Endodermal cell (in vitro differentiated cells): ENCODE measurements around the gene SLC8B1. TPM values are rescaled to one million over a fixed set of nuclear protein-coding genes. Genes with fewer than 3 reads are reported as not detected.

ENCODE experiments used
- DNase-seq: peaks from one replicate; pipeline ENCODE4 v3.0.0-alpha.2; 2017
- H3K27ac ChIP-seq: 2 replicates; pipeline ENCODE4 v1.5.1; 2013; ENCODE audit warnings: mild to moderate bottlenecking, low read depth, low read length, moderate library complexity
- H3K27me3 ChIP-seq: 2 replicates; pipeline ENCODE4 v1.6.1; 2013; ENCODE audit warnings: mild to moderate bottlenecking, low read length, moderate library complexity; ENCODE audit not compliant: insufficient read depth, control insufficient read depth, poor library complexity, severe bottlenecking
- H3K36me3 ChIP-seq: 2 replicates; pipeline ENCODE4 v1.7.0; 2013; ENCODE audit warnings: mild to moderate bottlenecking, low read length, moderate library complexity; ENCODE audit not compliant: control insufficient read depth, insufficient read depth
- H3K4me1 ChIP-seq: one replicate; pipeline ENCODE4 v1.7.0; 2013; ENCODE audit warnings: low read length; ENCODE audit not compliant: control insufficient read depth, insufficient read depth
- H3K4me3 ChIP-seq: 2 replicates; pipeline ENCODE4 v1.5.1; 2013; ENCODE audit warnings: mild to moderate bottlenecking, low read length, moderate library complexity
- H3K9ac ChIP-seq: 2 replicates; pipeline ENCODE4 v1.6.1; 2013; ENCODE audit warnings: mild to moderate bottlenecking, low read length, moderate library complexity; ENCODE audit not compliant: poor library complexity, severe bottlenecking; ENCODE audit errors: extremely low read depth
- H3K9me3 ChIP-seq: 2 replicates; pipeline ENCODE4 v1.6.1; 2013; ENCODE audit warnings: mild to moderate bottlenecking, low read length, moderate library complexity; ENCODE audit not compliant: control insufficient read depth
- H3K27ac Mint-ChIP-seq: 2 replicates; pipeline ENCODE4 v1.8.0; 2020; ENCODE audit warnings: mixed read lengths
- H3K27me3 Mint-ChIP-seq: 2 replicates; pipeline ENCODE4 v1.8.0; 2021; ENCODE audit warnings: mild to moderate bottlenecking, mixed read lengths; ENCODE audit not compliant: insufficient read depth
- H3K36me3 Mint-ChIP-seq: 2 replicates; pipeline ENCODE4 v1.8.0; 2020; ENCODE audit warnings: low read depth, mixed read lengths
- H3K4me1 Mint-ChIP-seq: 2 replicates; pipeline ENCODE4 v1.8.0; 2020; ENCODE audit warnings: mixed read lengths
- H3K4me3 Mint-ChIP-seq: 2 replicates; pipeline ENCODE4 v1.8.0; 2020; ENCODE audit warnings: mild to moderate bottlenecking, moderate library complexity, mixed read lengths
- H3K9me3 Mint-ChIP-seq: 2 replicates; pipeline ENCODE4 v1.8.0; 2020; ENCODE audit warnings: mild to moderate bottlenecking, mixed read lengths
- CTCF ChIP-seq: fragments of 200-600 bp; sonication (generic); conservative IDR thresholded peaks from 2 replicates; pipeline ENCODE4 v1.5.0; 2021; ENCODE audit warnings: antibody characterized with exemption, mild to moderate bottlenecking
- WGBS, 2 experiments: methylation state at CpG; one replicate each; pipeline versions ENCODE4 v1.1.5 to v1.1.7; 2013; ENCODE audit warnings: missing lambda C conversion rate in 2 of 2, mixed read lengths in 1 of 2; ENCODE audit not compliant: insufficient coverage in 1 of 2, insufficient read length in 1 of 2; 5-methylcytosine and 5-hydroxymethylcytosine counted together
- total RNA-seq, 2 donors: library from RNA; stranded (reverse); fragmentation: NEBNext Ultra II Directional in 1 of 2; extraction: Animal tissue kit (Norgen Biotek cat#: 25700) in 1 of 2; gene quantifications; 2 replicates in 1 of 2; 3 replicates in 1 of 2; pipeline ENCODE4 v1.2.1, GENCODE V29; 2021

SLC8B1 gene
- total RNA-seq, 2 donors from 2014 or later = 6.9 to 9.1 TPM

GRCh38 chr12:113302466-113302865 lies 32.4 kb downstream of the SLC8B1 start:
- Mint-ChIP-seq H3K4me3 (no peak overlapping the region), H3K27ac (no peak overlapping the region), H3K36me3 (no peaks in the 10 kb centered on the region), H3K9me3 (no peaks in the 10 kb centered on the region), H3K27me3 (no peaks in the 10 kb centered on the region), H3K4me1 (peaks cover 17% of the 10 kb centered on the region)
- Histone ChIP-seq H3K4me3 (no peak overlapping the region), H3K27me3 (no peaks in the 10 kb centered on the region), H3K4me1 (peaks cover 9% of the 10 kb centered on the region), H3K27ac (no peak overlapping the region), H3K9me3 (no peaks in the 10 kb centered on the region), H3K9ac (no peak overlapping the region), H3K36me3 (no peaks in the 10 kb centered on the region)
- WGBS, 2 experiments = 92 to 95% methylated on average over 6 to 8 of the region's 8 CpGs
- no peak for TF ChIP-seq CTCF
- DNase-seq = no peak

- no peaks in the 10 kb centered on the region for H3K36me3 Mint-ChIP-seq
- no peak for DNase-seq
- Histone ChIP-seq H3K27ac (no peak overlapping the region), H3K9me3 (no peaks in the 10 kb centered on the region), H3K27me3 (no peaks in the 10 kb centered on the region), H3K4me3 (no peak overlapping the region), H3K36me3 (no peaks in the 10 kb centered on the region), H3K9ac (no peak overlapping the region), H3K4me1 (peaks cover 9% of the 10 kb centered on the region)
- H3K27me3 Mint-ChIP-seq = no peaks in the 10 kb centered on the region
- whole genome bisulfite sequencing, 2 experiments = 84 to 88% methylated on average over 3 to 6 of the region's 6 CpGs
- no peaks in the 10 kb centered on the region for H3K9me3 Mint-ChIP-seq
- no peak overlapping the region for H3K4me3 Mint-ChIP-seq
- H3K4me1 Mint-ChIP-seq = peaks cover 17% of the 10 kb centered on the region
- no peak for TF ChIP-seq CTCF
- H3K27ac Mint-ChIP-seq = no peak overlapping the region
Observed at GRCh38 chr12:113301811-113302210, 33.1 kb downstream of the SLC8B1 start.

GRCh38 chr12:113299619-113300237 lies 35.2 kb downstream of the SLC8B1 start:
- H3K4me3 ChIP-seq = no peak overlapping the region
- peak overlapping the region; percentile 44 for H3K27ac ChIP-seq
- Mint-ChIP-seq H3K4me3 (no peak overlapping the region), H3K9me3 (no peaks in the 10 kb centered on the region), H3K27me3 (no peaks in the 10 kb centered on the region), H3K4me1 (peaks cover 17% of the 10 kb centered on the region), H3K36me3 (peaks cover 1% of the 10 kb centered on the region), H3K27ac (peak overlapping the region; percentile 90)
- H3K27me3 ChIP-seq = no peaks in the 10 kb centered on the region
- H3K9ac ChIP-seq = no peak overlapping the region
- DNase-seq = peak; percentile 95
- no peak for TF ChIP-seq CTCF
- no peaks in the 10 kb centered on the region for H3K9me3 ChIP-seq
- H3K36me3 ChIP-seq = no peaks in the 10 kb centered on the region
- 66 to 67% methylated on average over 12 to 14 of the region's 14 CpGs for WGBS, 2 experiments
- H3K4me1 ChIP-seq = peaks cover 9% of the 10 kb centered on the region
